ENCODE measurements around the gene NUPR1.

GRCh38 chr16:28514246-28514645 lies 24.5 kb downstream of the NUPR1 start:
- TF ChIP-seq ARNTL (CRISPR knock-in tag; IDR thresholded peaks at IDR 0.05; ENCODE audit: borderline replicate concordance, low read depth) (no peak), ISL1 (CRISPR knock-in tag; IDR thresholded peaks at IDR 0.05) (no peak), ZFP30 (CRISPR knock-in tag; IDR thresholded peaks at IDR 0.05) (no peak), PATZ1 (CRISPR knock-in tag; IDR thresholded peaks at IDR 0.05; ENCODE audit: borderline replicate concordance) (no peak), TSHZ2 (CRISPR knock-in tag; IDR thresholded peaks at IDR 0.05) (no peak), RARB (CRISPR knock-in tag; IDR thresholded peaks at IDR 0.05) (no peak), GLIS3 (CRISPR knock-in tag; IDR thresholded peaks at IDR 0.05) (no peak), OSR1 (CRISPR knock-in tag; IDR thresholded peaks at IDR 0.05) (no peak), CREB5 (CRISPR knock-in tag; IDR thresholded peaks at IDR 0.05; ENCODE audit: low read depth) (no peak), ZNF565 (CRISPR knock-in tag; conservative IDR thresholded peaks at IDR 0.05; ENCODE audit: low read depth) (no peak), TOX (CRISPR knock-in tag; IDR thresholded peaks at IDR 0.05; ENCODE audit: borderline replicate concordance) (no peak), ZC3H10 (CRISPR knock-in tag; IDR thresholded peaks at IDR 0.05) (no peak)
- TF ChIP-seq, protein P1, sequence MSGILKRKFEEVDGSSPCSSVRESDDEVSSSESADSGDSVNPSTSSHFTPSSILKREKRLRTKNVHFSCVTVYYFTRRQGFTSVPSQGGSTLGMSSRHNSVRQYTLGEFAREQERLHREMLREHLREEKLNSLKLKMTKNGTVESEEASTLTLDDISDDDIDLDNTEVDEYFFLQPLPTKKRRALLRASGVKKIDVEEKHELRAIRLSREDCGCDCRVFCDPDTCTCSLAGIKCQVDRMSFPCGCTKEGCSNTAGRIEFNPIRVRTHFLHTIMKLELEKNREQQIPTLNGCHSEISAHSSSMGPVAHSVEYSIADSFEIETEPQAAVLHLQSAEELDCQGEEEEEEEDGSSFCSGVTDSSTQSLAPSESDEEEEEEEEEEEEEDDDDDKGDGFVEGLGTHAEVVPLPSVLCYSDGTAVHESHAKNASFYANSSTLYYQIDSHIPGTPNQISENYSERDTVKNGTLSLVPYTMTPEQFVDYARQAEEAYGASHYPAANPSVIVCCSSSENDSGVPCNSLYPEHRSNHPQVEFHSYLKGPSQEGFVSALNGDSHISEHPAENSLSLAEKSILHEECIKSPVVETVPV (CRISPR knock-in tag; IDR thresholded peaks at IDR 0.05): no peak

Data from SK-N-SH treated with all-trans-retinoic acid at 6 μM for 48 hours (cell line).